OCI-LY3 (cell line): ENCODE measurements around the gene CTDSPL.

Experiments
- H2AFZ ChIP-seq: fragments of 200-600, 300-600 bp; shearing (Covaris generic); 2 replicates; pipeline ENCODE4 v1.6.0; 2014; ENCODE audit warnings: antibody characterized with exemption, low read depth, low read length
- H3K27ac ChIP-seq: fragments of 200-600, 300-600 bp; sonication (generic); 2 replicates; pipeline ENCODE4 v1.5.1; 2014; ENCODE audit warnings: mild to moderate bottlenecking, low read length, moderate library complexity, mixed read lengths
- H3K27me3 ChIP-seq: fragments of 200-600, 300-600 bp; sonication (generic); 2 replicates; pipeline ENCODE4 v1.6.1; 2014; ENCODE audit warnings: low read depth, low read length, mixed read lengths
- H3K36me3 ChIP-seq: fragments of 200-600, 300-600 bp; sonication (generic); replicated peaks from 2 replicates; pipeline ENCODE3; 2014; ENCODE audit warnings: low read depth, low read length, mixed read lengths
- H3K4me1 ChIP-seq: fragments of 300-600, 200-600 bp; sonication (generic); 2 replicates; pipeline ENCODE4 v1.6.1; 2014; ENCODE audit warnings: low read length, mixed read lengths
- H3K4me2 ChIP-seq: fragments of 200-600, 300-600 bp; sonication (generic); 2 replicates; pipeline ENCODE4 v1.6.1; 2014; ENCODE audit warnings: low read length, mixed read lengths
- H3K4me3 ChIP-seq: fragments of 300-600, 200-600 bp; sonication (generic); 2 replicates; pipeline ENCODE4 v1.5.1; 2014; ENCODE audit warnings: antibody characterized with exemption, mild to moderate bottlenecking, low read length, moderate library complexity
- H3K79me2 ChIP-seq: fragments of 300-600, 200-600 bp; shearing (Covaris generic); 2 replicates; pipeline ENCODE4 v1.6.1; 2014; ENCODE audit warnings: mild to moderate bottlenecking, low read length, mixed read lengths
- H3K9ac ChIP-seq: fragments of 300-600, 200-600 bp; shearing (Covaris generic); 2 replicates; pipeline ENCODE4 v1.6.0; 2014; ENCODE audit warnings: mild to moderate bottlenecking, low read length, moderate library complexity
- H3K9me3 ChIP-seq: fragments of 200-600, 300-600 bp; shearing (Covaris generic); 2 replicates; pipeline ENCODE4 v1.6.1; 2014; ENCODE audit warnings: low read length, mixed read lengths; ENCODE audit not compliant: insufficient read depth
- H4K20me1 ChIP-seq: fragments of 200-600, 300-600 bp; sonication (generic); 2 replicates; pipeline ENCODE4 v1.6.1; 2016; ENCODE audit warnings: low read length, mixed read lengths; ENCODE audit not compliant: insufficient read depth
- EZH2phosphoT487 ChIP-seq: fragments of 200-600 bp; shearing (Covaris generic); IDR thresholded peaks from 2 replicates; pipeline ENCODE4 v1.6.1; 2018; ENCODE audit warnings: antibody characterized with exemption, mixed run types, low read depth
- TF ChIP-seq, protein P1 (sequence below): fragments of 200-600, 300-600 bp; sonication (generic); IDR thresholded peaks from 2 replicates; pipeline ENCODE4 v1.5.1; 2014; ENCODE audit warnings: antibody characterized with exemption, low read length, low read depth

The CTDSPL gene

DNA sequence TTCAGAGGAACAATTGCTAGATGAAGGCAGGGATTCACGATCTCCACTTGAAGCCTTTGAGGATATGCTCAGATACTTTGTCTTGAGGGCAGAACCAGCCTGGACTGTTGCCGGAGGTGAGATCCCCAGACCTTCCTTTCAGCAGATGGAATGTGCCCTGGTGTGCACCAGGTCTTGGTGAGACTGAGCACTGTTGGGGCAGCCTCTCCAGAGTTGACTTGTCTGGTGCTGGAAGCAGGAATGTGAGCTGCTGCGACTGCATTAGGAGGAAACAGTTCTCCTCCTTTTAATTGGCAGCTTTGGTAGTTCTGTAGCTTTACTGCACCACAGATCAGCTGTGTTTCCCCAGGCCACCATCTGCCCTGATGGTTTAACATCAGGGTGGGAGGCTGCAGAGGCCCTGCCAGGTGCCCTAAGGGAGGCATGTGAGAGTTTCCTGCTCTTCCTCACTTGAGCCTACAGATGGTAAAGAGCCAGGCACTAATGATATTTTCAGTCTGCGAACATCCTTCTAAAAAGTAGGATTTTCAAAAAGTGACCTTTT lies 58.5 kb downstream of the CTDSPL start:
- Histone ChIP-seq H3K4me2 (no peak overlapping the region), H3K79me2 (no peaks in the 10 kb centered on the region), H3K4me1 (no peaks in the 10 kb centered on the region), H2AFZ (no peak overlapping the region), H3K9me3 (no peaks in the 10 kb centered on the region), H3K4me3 (no peak overlapping the region), H3K36me3 (no peaks in the 10 kb centered on the region), H3K27ac (no peak overlapping the region), H3K27me3 (0 out of 2 replicates have a peak, but pooled peaks cover 4% of the 10 kb centered on the region), H3K9ac (no peak overlapping the region), H4K20me1 (no peaks in the 10 kb centered on the region)
- TF ChIP-seq EZH2phosphoT487 = no peak
- TF ChIP-seq, protein P1, sequence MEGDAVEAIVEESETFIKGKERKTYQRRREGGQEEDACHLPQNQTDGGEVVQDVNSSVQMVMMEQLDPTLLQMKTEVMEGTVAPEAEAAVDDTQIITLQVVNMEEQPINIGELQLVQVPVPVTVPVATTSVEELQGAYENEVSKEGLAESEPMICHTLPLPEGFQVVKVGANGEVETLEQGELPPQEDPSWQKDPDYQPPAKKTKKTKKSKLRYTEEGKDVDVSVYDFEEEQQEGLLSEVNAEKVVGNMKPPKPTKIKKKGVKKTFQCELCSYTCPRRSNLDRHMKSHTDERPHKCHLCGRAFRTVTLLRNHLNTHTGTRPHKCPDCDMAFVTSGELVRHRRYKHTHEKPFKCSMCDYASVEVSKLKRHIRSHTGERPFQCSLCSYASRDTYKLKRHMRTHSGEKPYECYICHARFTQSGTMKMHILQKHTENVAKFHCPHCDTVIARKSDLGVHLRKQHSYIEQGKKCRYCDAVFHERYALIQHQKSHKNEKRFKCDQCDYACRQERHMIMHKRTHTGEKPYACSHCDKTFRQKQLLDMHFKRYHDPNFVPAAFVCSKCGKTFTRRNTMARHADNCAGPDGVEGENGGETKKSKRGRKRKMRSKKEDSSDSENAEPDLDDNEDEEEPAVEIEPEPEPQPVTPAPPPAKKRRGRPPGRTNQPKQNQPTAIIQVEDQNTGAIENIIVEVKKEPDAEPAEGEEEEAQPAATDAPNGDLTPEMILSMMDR = no peak

DNA sequence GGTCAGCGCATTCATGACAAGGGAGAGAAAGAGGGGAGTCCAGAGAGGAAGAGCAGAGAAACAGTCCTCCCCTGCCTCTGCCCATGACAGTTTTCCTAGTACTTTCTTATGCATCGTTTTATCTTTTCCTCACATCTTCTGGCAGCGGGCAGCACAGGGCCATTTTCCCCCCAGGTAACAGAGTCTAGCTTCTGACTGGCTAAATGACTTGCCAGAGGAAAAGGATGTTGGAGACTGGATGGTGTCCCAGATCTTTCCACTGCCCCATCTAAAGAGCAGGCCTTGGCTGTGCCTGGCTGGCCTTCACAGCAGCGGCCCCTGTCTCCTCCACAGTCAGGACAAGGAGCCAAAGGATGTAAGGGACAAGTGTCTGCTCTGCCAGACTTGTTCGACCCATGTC lies 59.3 kb downstream of the CTDSPL start:
- no peaks in the 10 kb centered on the region for H3K4me1 ChIP-seq
- no peaks in the 10 kb centered on the region for H4K20me1 ChIP-seq
- H3K27me3 ChIP-seq = 0 out of 2 replicates have a peak, but pooled peaks cover 4% of the 10 kb centered on the region
- no peak overlapping the region for H3K9ac ChIP-seq
- H3K9me3 ChIP-seq = no peaks in the 10 kb centered on the region
- H3K79me2 ChIP-seq = no peaks in the 10 kb centered on the region
- no peak for TF ChIP-seq EZH2phosphoT487
- TF ChIP-seq, protein P1 = no peak
- H3K4me2 ChIP-seq = no peak overlapping the region
- H3K36me3 ChIP-seq = no peaks in the 10 kb centered on the region
- H3K4me3 ChIP-seq = no peak overlapping the region
- no peak overlapping the region for H2AFZ ChIP-seq
- no peak overlapping the region for H3K27ac ChIP-seq

DNA sequence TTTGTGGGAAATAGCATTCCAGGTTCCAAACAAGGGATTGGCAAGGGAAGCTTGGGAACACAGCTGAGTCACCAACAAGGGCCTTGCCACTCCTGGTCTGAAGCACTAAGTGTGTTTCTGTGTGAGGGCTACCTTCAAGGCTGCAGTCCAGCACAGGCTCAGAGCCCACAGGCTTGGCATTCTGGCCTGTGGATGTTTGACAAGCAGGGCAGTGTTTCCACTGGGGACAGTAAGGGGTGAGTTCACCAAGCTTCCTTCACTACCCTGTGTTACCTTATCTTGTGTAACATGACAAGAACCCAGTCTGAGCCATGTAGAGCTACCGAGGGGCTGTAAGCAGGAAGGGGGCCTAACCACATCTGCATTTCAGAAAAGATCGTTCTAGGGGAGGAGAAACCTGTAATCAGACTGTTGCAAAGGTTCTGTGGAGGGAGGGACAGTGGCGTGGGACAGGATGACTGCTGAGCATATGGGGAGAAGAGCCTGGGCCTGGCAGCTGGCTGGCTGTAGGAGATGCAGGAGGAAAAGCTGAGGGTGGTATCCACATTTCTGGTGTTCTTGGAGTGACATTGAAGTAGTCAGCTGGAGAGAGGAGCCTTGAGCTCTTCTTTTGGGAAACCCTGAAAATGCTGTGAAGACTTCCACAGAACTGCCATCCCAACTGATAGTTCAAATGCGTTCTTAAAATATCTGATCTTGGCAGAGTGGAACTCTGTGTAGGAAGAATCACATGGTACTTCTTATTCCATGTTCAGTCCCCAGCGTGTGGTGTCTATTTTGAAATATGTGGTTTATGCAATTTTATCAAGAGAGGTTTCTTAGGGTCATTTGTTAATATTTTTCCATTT lies 61.3 kb downstream of the CTDSPL start:
- Histone ChIP-seq H3K27ac (no peak overlapping the region), H3K9me3 (no peaks in the 10 kb centered on the region), H3K4me3 (no peak overlapping the region), H3K4me2 (no peak overlapping the region), H3K79me2 (no peaks in the 10 kb centered on the region), H4K20me1 (no peaks in the 10 kb centered on the region), H2AFZ (no peak overlapping the region), H3K36me3 (no peaks in the 10 kb centered on the region), H3K27me3 (0 out of 2 replicates have a peak, but pooled peaks cover 4% of the 10 kb centered on the region), H3K9ac (no peak overlapping the region), H3K4me1 (no peaks in the 10 kb centered on the region)
- TF ChIP-seq, protein P1 = no peak
- TF ChIP-seq EZH2phosphoT487 = no peak

DNA sequence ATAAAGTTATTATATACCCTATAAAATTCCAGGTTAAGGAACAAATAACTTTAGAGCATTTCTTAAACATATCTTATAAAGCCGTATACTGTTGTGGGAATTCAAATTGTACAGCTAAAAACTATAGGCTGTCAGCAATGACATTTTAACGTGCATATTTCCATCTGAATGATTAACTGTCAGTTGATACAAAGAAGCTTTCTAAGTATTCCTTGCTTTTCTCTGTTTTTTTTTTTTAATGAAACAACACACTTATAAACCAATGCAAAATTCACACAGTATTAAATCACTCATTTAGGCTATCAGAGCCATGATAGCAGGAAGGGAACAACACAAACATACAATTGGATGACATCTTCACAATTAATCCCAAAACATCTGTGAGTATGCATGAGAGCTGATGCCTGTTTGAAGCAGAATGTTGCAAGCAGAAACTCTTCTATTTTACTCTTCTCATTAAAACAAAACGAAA lies 61.9 kb downstream of the CTDSPL start:
- Histone ChIP-seq H3K4me2 (no peak overlapping the region), H3K27me3 (0 out of 2 replicates have a peak, but pooled peaks cover 4% of the 10 kb centered on the region), H3K27ac (no peak overlapping the region), H2AFZ (no peak overlapping the region), H3K4me3 (no peak overlapping the region), H3K36me3 (no peaks in the 10 kb centered on the region), H3K4me1 (no peaks in the 10 kb centered on the region), H3K79me2 (no peaks in the 10 kb centered on the region), H3K9ac (no peak overlapping the region), H4K20me1 (no peaks in the 10 kb centered on the region), H3K9me3 (no peaks in the 10 kb centered on the region)
- TF ChIP-seq EZH2phosphoT487 = no peak
- TF ChIP-seq, protein P1 = no peak
